Transverse colon (tissue), 4 donors: ENCODE data around the gene GPR37L1.

ENCODE experiments used
- CTCF ChIP-seq, 5 experiments: fragments of 200-600 bp in 3 of 5; fragments of 450-650 bp in 2 of 5; sonication (generic) in 3 of 5; IDR thresholded peaks; 1 replicate in 2 of 5; 2 replicates in 3 of 5; pipeline ENCODE4 v1.5.1; 2016 to 2017; ENCODE audit warnings: antibody characterized with exemption in 5 of 5, inconsistent platforms in 3 of 5, mild to moderate bottlenecking in 2 of 5, moderate library complexity in 1 of 5
- EP300 ChIP-seq: sonication (generic); formaldehyde crosslinking; IDR thresholded peaks from one replicate; pipeline ENCODE4 v1.6.1; 2017; ENCODE audit warnings: antibody characterized with exemption, low read depth
- POLR2A ChIP-seq: fragments of 450-650 bp; IDR thresholded peaks from one replicate; pipeline ENCODE4 v1.6.1; 2016; ENCODE audit warnings: antibody characterized with exemption, mild to moderate bottlenecking, moderate library complexity
- POLR2AphosphoS5 ChIP-seq, 3 donors: sonication (generic); formaldehyde crosslinking; IDR thresholded peaks; one replicate each; pipeline ENCODE4 v1.6.1; 2016; ENCODE audit warnings: antibody characterized with exemption in 3 of 3

- TF ChIP-seq POLR2AphosphoS5 (IDR thresholded peaks at IDR 0.05) (no peak), POLR2A (no peak), CTCF (IDR thresholded peaks at IDR 0.05) (no peak), EP300 (no peak)
Observed at GRCh38 chr1:202143011-202143767, 20.5 kb downstream of the GPR37L1 start.
